K562 (cell line): Measurements from ENCODE around the gene NLRC3. TPM values are rescaled to one million over a fixed set of nuclear protein-coding genes. Genes with fewer than 3 reads are reported as not detected.

ENCODE experiments used
- ATAC-seq: fragments of 200-7000 bp; cut with Tn5 transposase; 3 replicates; pipeline ENCODE4 v1.9.1; 2020; ENCODE audit warnings: moderate library complexity
- BruUV-seq: library from RNA; stranded (reverse); fragments of 400-500 nt; replicated peaks from 2 replicates; lab custom pipeline; 2021; lab: Mats Ljungman, UMichigan
- CTCF ChIA-PET: fragments of 300-600 bp; formaldehyde crosslinking; extraction: SDS; loops from one replicate; lab custom pipeline; 2021; ENCODE audit warnings: low intra/inter-chr PET ratio; lab: Yijun Ruan, JAX
- POLR2A ChIA-PET: fragments of 300-600, 350-650 bp; sonication (Branson Sonifier 250); formaldehyde crosslinking; extraction: SDS; loops from one replicate; lab custom pipeline; 2021; ENCODE audit warnings: antibody characterized with exemption, inconsistent platforms; lab: Yijun Ruan, JAX
- DNase-seq, 4 experiments: peaks; one replicate each; pipeline versions ENCODE4 v3.0.0 to v3.0.0-alpha.2; 2011 to 2018; ENCODE audit warnings: low spot score in 3 of 4, mixed read lengths in 3 of 4; ENCODE audit errors: extremely low read depth in 1 of 4
- FAIRE-seq: peaks from 2 replicates; lab custom pipeline; 2011; peaks lifted over from hg19 to GRCh38; lab: Jason Lieb, UNC
- H2AFZ ChIP-seq: 2 replicates; pipeline ENCODE4 v1.6.0; 2011; ENCODE audit warnings: low read depth, low read length, control low read depth, inconsistent platforms
- H3K27ac ChIP-seq: fragments of 200-600 bp; 3 replicates; pipeline ENCODE4 v1.8.0; 2011; ENCODE audit warnings: low read depth, mild to moderate bottlenecking, control low read depth, inconsistent platforms, low read length, moderate library complexity, mixed read lengths; ENCODE audit errors: extremely low read depth
- H3K27me3 ChIP-seq, 2 experiments: fragments of 300-600 bp in 1 of 2; 2 replicates in 1 of 2; 3 replicates in 1 of 2; pipeline versions ENCODE4 v1.6.0 to v1.8.0; 2011; ENCODE audit warnings: inconsistent platforms in 2 of 2, low read length in 2 of 2, mild to moderate bottlenecking in 1 of 2, mixed read lengths in 1 of 2, moderate library complexity in 1 of 2; ENCODE audit not compliant: control insufficient read depth in 2 of 2, insufficient read depth in 2 of 2
- H3K36me3 ChIP-seq: fragments of 300-600 bp; 3 replicates; pipeline ENCODE4 v1.8.0; 2011; ENCODE audit warnings: mild to moderate bottlenecking, low read length, inconsistent platforms; ENCODE audit not compliant: control insufficient read depth, insufficient read depth
- H3K4me1 ChIP-seq, 2 experiments: fragments of 200-600 bp in 1 of 2; replicated peaks in 1 of 2; 2 replicates in 1 of 2; 3 replicates in 1 of 2; pipeline versions ENCODE4 v1.5.1 to v1.8.0; 2011; ENCODE audit warnings: inconsistent platforms in 2 of 2, low read length in 2 of 2, mild to moderate bottlenecking in 1 of 2, mixed read lengths in 1 of 2, moderate library complexity in 1 of 2; ENCODE audit not compliant: control insufficient read depth in 2 of 2, insufficient read depth in 2 of 2
- H3K4me2 ChIP-seq: 2 replicates; pipeline ENCODE4 v1.6.1; 2011; ENCODE audit warnings: low read length, control low read depth, inconsistent platforms, mixed read lengths; ENCODE audit not compliant: insufficient read depth
- H3K4me3 ChIP-seq: fragments of 200-600 bp; sonication (generic), shearing (Covaris generic); 2 replicates; pipeline ENCODE4 v1.5.1; 2016; ENCODE audit warnings: control low read depth, inconsistent platforms
- H3K79me2 ChIP-seq: fragments of 200-600 bp; 3 replicates; pipeline ENCODE4 v1.8.0; 2011; ENCODE audit warnings: low read length, inconsistent platforms; ENCODE audit not compliant: control insufficient read depth, insufficient read depth
- H3K9ac ChIP-seq, 2 experiments: 2 replicates each; pipeline versions ENCODE4 v1.6.0 to v1.6.1; 2011; ENCODE audit warnings: low read depth in 2 of 2, low read length in 2 of 2, control low read depth in 1 of 2, inconsistent platforms in 1 of 2, mild to moderate bottlenecking in 1 of 2, mixed read lengths in 1 of 2; ENCODE audit not compliant: insufficient read depth in 1 of 2
- H3K9me1 ChIP-seq: one replicate; pipeline ENCODE4 v1.6.0; 2011; ENCODE audit warnings: inconsistent platforms, mild to moderate bottlenecking, low read length, moderate library complexity; ENCODE audit not compliant: control insufficient read depth, insufficient read depth
- H3K9me3 ChIP-seq: replicated peaks from 2 replicates; pipeline ENCODE4 v1.5.1; 2011; ENCODE audit warnings: low read depth, low read length, inconsistent platforms; ENCODE audit not compliant: control insufficient read depth, insufficient read depth
- H4K20me1 ChIP-seq: replicated peaks from 2 replicates; pipeline ENCODE4 v1.6.1; 2011; ENCODE audit warnings: low read length, inconsistent platforms, mixed read lengths; ENCODE audit not compliant: control insufficient read depth, insufficient read depth
- CEBPG ChIP-seq, 3 experiments: fragments of 200-800 bp in 1 of 3; sonication (Bioruptor generic) in 1 of 3; sonication (generic) in 1 of 3; formaldehyde crosslinking in 1 of 3; IDR thresholded peaks in 2 of 3; conservative IDR thresholded peaks in 1 of 3; 2 replicates each; pipeline versions ENCODE4 v1.6.1 to v1.8.0; 2016 to 2022; ENCODE audit warnings: missing compliant biosample characterization in 2 of 3, missing genetic modification characterization in 2 of 3, mild to moderate bottlenecking in 1 of 3, missing genetic modification reagents in 1 of 3
- GTF2E2 ChIP-seq: fragments of 200-800 bp; sonication (Bioruptor generic); IDR thresholded peaks from 2 replicates; pipeline ENCODE4 v1.6.1; 2016; ENCODE audit warnings: missing genetic modification characterization, missing compliant biosample characterization
- NR3C1 ChIP-seq: sonication (generic); formaldehyde crosslinking; IDR thresholded peaks from 2 replicates; pipeline ENCODE4 v1.8.1; 2022; ENCODE audit warnings: missing genetic modification reagents
- SAP30 ChIP-seq: fragments of 200-600 bp; sonication (generic); IDR thresholded peaks from 2 replicates; pipeline ENCODE4 v1.6.1; 2012; ENCODE audit warnings: borderline replicate concordance, low read depth, mild to moderate bottlenecking, moderate library complexity, low read length, control low read depth, inconsistent platforms; ENCODE audit not compliant: insufficient read depth, poor library complexity, severe bottlenecking
- TAL1 ChIP-seq: fragments of 450-650 bp; IDR thresholded peaks from 2 replicates; pipeline ENCODE4 v1.6.1; 2016; ENCODE audit warnings: mild to moderate bottlenecking
- ZNF133 ChIP-seq: fragments of 250-450 bp; sonication (Bioruptor Pico); IDR thresholded peaks from 2 replicates; pipeline ENCODE4 v1.4.0; 2020; ENCODE audit warnings: mild to moderate bottlenecking
- ZNF175 ChIP-seq: fragments of 200-800 bp; sonication (Bioruptor generic); IDR thresholded peaks from 2 replicates; pipeline ENCODE4 v1.6.1; 2016; ENCODE audit warnings: low read depth, mild to moderate bottlenecking, missing genetic modification characterization, missing compliant biosample characterization
- WGBS: fragments of 100-300 bp; shearing (Covaris generic); methylation state at CpG from one replicate; pipeline ENCODE4 v1.1.6; 2016; ENCODE audit warnings: low coverage, mixed read lengths; ENCODE audit not compliant: insufficient coverage; ENCODE audit errors: missing lambda C conversion rate; 5-methylcytosine and 5-hydroxymethylcytosine counted together
- in situ Hi-C: fragments of 300-500 bp; cut with MboI; formaldehyde crosslinking; loops from 4 replicates; pipeline ENCODE4 v1.15.0; 2018; ENCODE audit warnings: inconsistent platforms, mixed read lengths
- intact Hi-C: fragments of 100-400 bp; cut with micrococcal nuclease; formaldehyde crosslinking; loops from 2 replicates; pipeline ENCODE4 v1.14.2; 2022
- polyA plus RNA-seq, 8 experiments: library from polyadenylated mRNA; depleted of rRNA in 4 of 8; stranded (reverse) in 5 of 8; unstranded in 3 of 8; fragments of >200 nt; fragmentation: Nextera tagmentation in 2 of 8; fragmentation: Illumina TruSeq in 1 of 8; extraction: Ambion mirVana in 2 of 8; extraction: Trizol in 1 of 8; gene quantifications; 2 replicates each; pipeline versions ENCODE4 v1.2.1 to v1.2.3, GENCODE V29; 2011 to 2014; ENCODE audit warnings: inconsistent platforms in 1 of 8, missing spikeins in 1 of 8
- total RNA-seq, 7 experiments: library from RNA; depleted of rRNA in 6 of 7; stranded (reverse); fragments of >200 nt in 6 of 7; fragmentation: Illumina TruSeq in 2 of 7; extraction: Trizol in 2 of 7; gene quantifications; 2 replicates each; pipeline versions ENCODE4 v1.2.1 to v1.2.3, GENCODE V29; 2011 to 2021; ENCODE audit warnings: low replicate concordance in 1 of 7
- TF ChIP-seq, protein P1 (sequence below): fragments of 250-450 bp; sonication (Bioruptor Pico); IDR thresholded peaks from 2 replicates; pipeline ENCODE4 v1.8.0; 2021; ENCODE audit warnings: moderate library complexity, mild to moderate bottlenecking, inconsistent platforms

Gene NLRC3
- total and polyA plus RNA-seq, 9 of the 15 experiments (the other 6 are each of a cell fraction or from before 2014, with no cell fraction given), result 0.03 to 0.13 (median 0.03) TPM; not detected in 4

GRCh38 chr16:3548859-3549258 lies 28.3 kb downstream of the NLRC3 start:
- Histone ChIP-seq H3K9me3 (no peaks in the 10 kb centered on the region), H3K79me2 (no peaks in the 10 kb centered on the region), H3K4me2 (no peak overlapping the region), H2AFZ (no peak overlapping the region), H3K4me1 (no peaks in the 10 kb centered on the region; a peak in 1 of 5 replicates), H4K20me1 (no peaks in the 10 kb centered on the region), H3K4me3 (no peak overlapping the region), H3K27me3 (peaks cover 20 to 61% of the 10 kb centered on the region in 2 experiments), H3K9me1 (no peaks in the 10 kb centered on the region), H3K36me3 (no peaks in the 10 kb centered on the region), H3K27ac (no peak overlapping the region), H3K9ac (no peak overlapping the region)
- in situ Hi-C loops (no loop called here), intact Hi-C loops (no loop called here)
- ChIA-PET CTCF (no interaction called here), POLR2A (interaction anchor here (0.6 to 1.0 kb wide), 3 partner anchors 148 to 414 kb away, joined by 3 to 4 read pairs (median 3); partner anchors contain the start of genes ZNF174 and ZSCAN32)
- no TSS peak for BruUV-seq
- FAIRE-seq (no peak), ATAC-seq (no peak), DNase-seq (no peak)
- TF ChIP-seq ZNF175 (CRISPR knock-in tag) (no peak), TAL1 (no peak), NR3C1 (no peak), ZNF133 (CRISPR knock-in tag) (no peak), SAP30 (no peak), CEBPG (CRISPR knock-in tag; IDR thresholded peaks at IDR 0.05) (no peak), CEBPG (tag; conservative IDR thresholded peaks at IDR 0.05 in 1 of 2, IDR thresholded peaks at IDR 0.05 in 1 of 2) (no peak), GTF2E2 (tag) (no peak)
- TF ChIP-seq, protein P1, sequence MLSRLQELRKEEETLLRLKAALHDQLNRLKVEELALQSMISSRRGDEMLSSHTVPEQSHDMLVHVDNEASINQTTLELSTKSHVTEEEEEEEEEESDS (CRISPR knock-in tag), result no peak
- WGBS, result 0% methylated on average over 15 of the region's 15 CpGs
